Spleen (tissue), 11 donors: ENCODE results near the gene PROM1. TPM values are rescaled to one million over a fixed set of nuclear protein-coding genes. Genes with fewer than 3 reads are reported as not detected.

Experiments used
- DNase-seq: peaks from one replicate; pipeline ENCODE4 v3.0.0-alpha.2; 2020
- H3K27ac ChIP-seq, 8 donors: fragments of 200-600 bp; sonication (generic) in 7 of 8; 1 replicate in 4 of 8; 2 replicates in 4 of 8; pipeline versions ENCODE4 v1.5.0 to v1.8.0; 2016 to 2021; ENCODE audit warnings: inconsistent platforms in 4 of 8, mild to moderate bottlenecking in 4 of 8, moderate library complexity in 1 of 8
- H3K27me3 ChIP-seq, 7 donors: fragments of 200-600 bp; sonication (generic) in 6 of 7; replicated peaks in 1 of 7; 1 replicate in 4 of 7; 2 replicates in 3 of 7; pipeline versions ENCODE4 v1.5.0 to v1.8.0; 2016 to 2021; ENCODE audit warnings: inconsistent platforms in 3 of 7, mild to moderate bottlenecking in 1 of 7
- H3K36me3 ChIP-seq, 6 donors: fragments of 200-600 bp; sonication (generic) in 5 of 6; 1 replicate in 4 of 6; 2 replicates in 2 of 6; pipeline versions ENCODE4 v1.5.0 to v1.8.0; 2016 to 2021; ENCODE audit warnings: inconsistent platforms in 2 of 6
- H3K4me1 ChIP-seq, 6 donors: fragments of 200-600 bp; sonication (generic) in 5 of 6; 1 replicate in 3 of 6; 2 replicates in 3 of 6; pipeline versions ENCODE4 v1.5.0 to v1.8.0; 2016 to 2021; ENCODE audit warnings: inconsistent platforms in 3 of 6
- H3K4me3 ChIP-seq, 8 donors: fragments of 200-600 bp; sonication (generic) in 7 of 8; 1 replicate in 4 of 8; 2 replicates in 4 of 8; pipeline versions ENCODE4 v1.5.0 to v1.8.0; 2016 to 2021; ENCODE audit warnings: inconsistent platforms in 4 of 8, mild to moderate bottlenecking in 4 of 8, moderate library complexity in 2 of 8
- H3K9me3 ChIP-seq, 8 donors: fragments of 200-600 bp; sonication (generic) in 7 of 8; 1 replicate in 4 of 8; 2 replicates in 4 of 8; pipeline versions ENCODE4 v1.5.0 to v1.8.0; 2016 to 2021; ENCODE audit warnings: inconsistent platforms in 4 of 8
- POLR2A ChIP-seq, 3 donors: fragments of 450-650 bp; IDR thresholded peaks; one replicate each; pipeline ENCODE4 v1.5.1; 2017; ENCODE audit warnings: antibody characterized with exemption in 3 of 3, mild to moderate bottlenecking in 1 of 3
- POLR2AphosphoS5 ChIP-seq, 3 donors: sonication (generic); formaldehyde crosslinking; IDR thresholded peaks; one replicate each; pipeline ENCODE4 v1.5.1; 2017; ENCODE audit warnings: antibody characterized with exemption in 3 of 3
- WGBS, 5 donors: extraction: QIAGEN DNeasy Blood & Tissue Kit in 3 of 5; methylation state at CpG; one replicate each; pipeline versions ENCODE4 v1.1.5 to v1.1.7; 2013 to 2018; 5-methylcytosine and 5-hydroxymethylcytosine counted together
- intact Hi-C: fragments of 100-400 bp; cut with DNase I; formaldehyde crosslinking; loops from one replicate; pipeline ENCODE4 v1.15.0; 2023; ENCODE audit warnings: low total_unique reads
- polyA plus RNA-seq, 3 donors: library from polyadenylated mRNA; stranded (reverse); fragments of 200-250 nt; gene quantifications; one replicate each; pipeline ENCODE4 v1.2.1, GENCODE V29; 2013
- total RNA-seq, 7 donors: library from RNA; depleted of rRNA in 3 of 7; stranded (reverse); fragments of >200 nt in 3 of 7; fragmentation: NEBNext Ultra II Directional in 4 of 7; extraction: Animal tissue kit (Norgen Biotek cat#: 25700) in 4 of 7; gene quantifications; one replicate each; pipeline versions ENCODE4 v1.1.0 to v1.2.1, GENCODE V29; 2016 to 2021
- TF ChIP-seq, protein P1 (sequence below), 11 experiments: fragments of 200-600 bp in 7 of 11; fragments of 450-650 bp in 4 of 11; sonication (generic) in 4 of 11; IDR thresholded peaks in 8 of 11; conservative IDR thresholded peaks in 3 of 11; 1 replicate in 7 of 11; 2 replicates in 4 of 11; pipeline versions ENCODE4 v1.4.0 to v1.8.0; 2016 to 2021; ENCODE audit warnings: antibody characterized with exemption in 11 of 11, inconsistent platforms in 4 of 11, mild to moderate bottlenecking in 1 of 11
- donor health status: healthy with polysubstance abuse.
- donor health status: DM: no; HTN: no; CAD: no; lungs with moderate emphysema.
- donor health status: DM: no; HTN: no; CAD: no.
- donor health status: Bipolar disorder and iron deficiency.
- donor health status: healthy.
- donor health status: DM: no; HTN: no; CAD: no.
- donor health status: DM: yes; HTN: yes; CAD: no.

The PROM1 gene
- total and polyA plus RNA-seq, 10 donors = 0.15 to 4.6 (median 0.93) TPM

DNA sequence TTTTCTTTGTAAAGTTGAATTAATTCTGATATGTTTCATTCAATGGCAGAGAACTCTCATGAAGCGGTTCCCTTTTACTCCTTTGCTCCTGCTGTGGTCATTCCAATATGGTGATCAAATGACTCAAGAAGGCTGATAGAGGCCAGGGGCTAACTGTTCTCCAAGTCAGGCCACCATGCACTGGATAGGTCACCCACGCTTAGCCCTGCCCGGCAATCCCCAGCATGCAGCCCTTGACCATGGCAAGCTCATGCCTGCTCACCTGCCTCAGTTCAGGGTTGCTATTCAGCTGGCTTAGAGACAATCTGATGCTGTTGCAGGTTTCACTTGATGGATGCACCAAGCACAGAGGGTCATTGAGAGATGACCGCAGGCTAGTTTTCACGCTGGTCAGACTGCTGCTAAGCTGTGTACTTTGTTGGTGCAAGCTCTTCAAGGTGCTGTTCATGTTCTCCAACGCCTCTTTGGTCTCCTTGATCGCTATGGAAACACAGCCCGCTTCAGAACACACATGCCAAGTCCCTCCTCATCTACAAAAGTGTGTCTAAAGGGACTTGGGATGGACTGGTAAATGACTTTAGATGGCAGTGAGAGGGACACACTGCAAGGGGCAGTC, 65.7 kb downstream of the PROM1 start:
- no peak for DNase-seq
- 72 to 96% (median 91%) methylated on average over 8 of the region's 8 CpGs for WGBS, 5 donors
- no peaks in the 10 kb centered on the region for H3K9me3 ChIP-seq
- no peaks in the 10 kb centered on the region for H3K27me3 ChIP-seq
- H3K27ac ChIP-seq = no peak overlapping the region
- intact Hi-C loops = no loop called here
- TF ChIP-seq, protein P1, sequence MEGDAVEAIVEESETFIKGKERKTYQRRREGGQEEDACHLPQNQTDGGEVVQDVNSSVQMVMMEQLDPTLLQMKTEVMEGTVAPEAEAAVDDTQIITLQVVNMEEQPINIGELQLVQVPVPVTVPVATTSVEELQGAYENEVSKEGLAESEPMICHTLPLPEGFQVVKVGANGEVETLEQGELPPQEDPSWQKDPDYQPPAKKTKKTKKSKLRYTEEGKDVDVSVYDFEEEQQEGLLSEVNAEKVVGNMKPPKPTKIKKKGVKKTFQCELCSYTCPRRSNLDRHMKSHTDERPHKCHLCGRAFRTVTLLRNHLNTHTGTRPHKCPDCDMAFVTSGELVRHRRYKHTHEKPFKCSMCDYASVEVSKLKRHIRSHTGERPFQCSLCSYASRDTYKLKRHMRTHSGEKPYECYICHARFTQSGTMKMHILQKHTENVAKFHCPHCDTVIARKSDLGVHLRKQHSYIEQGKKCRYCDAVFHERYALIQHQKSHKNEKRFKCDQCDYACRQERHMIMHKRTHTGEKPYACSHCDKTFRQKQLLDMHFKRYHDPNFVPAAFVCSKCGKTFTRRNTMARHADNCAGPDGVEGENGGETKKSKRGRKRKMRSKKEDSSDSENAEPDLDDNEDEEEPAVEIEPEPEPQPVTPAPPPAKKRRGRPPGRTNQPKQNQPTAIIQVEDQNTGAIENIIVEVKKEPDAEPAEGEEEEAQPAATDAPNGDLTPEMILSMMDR (IDR thresholded peaks at IDR 0.05 in 8 of 11, conservative IDR thresholded peaks at IDR 0.05 in 3 of 11) = no peak
- TF ChIP-seq POLR2A (IDR thresholded peaks at IDR 0.05) = no peak
- no peak for TF ChIP-seq POLR2AphosphoS5 (IDR thresholded peaks at IDR 0.05)
- no peaks in the 10 kb centered on the region for H3K36me3 ChIP-seq
- no peaks in the 10 kb centered on the region for H3K4me1 ChIP-seq
- no peak overlapping the region for H3K4me3 ChIP-seq

DNA sequence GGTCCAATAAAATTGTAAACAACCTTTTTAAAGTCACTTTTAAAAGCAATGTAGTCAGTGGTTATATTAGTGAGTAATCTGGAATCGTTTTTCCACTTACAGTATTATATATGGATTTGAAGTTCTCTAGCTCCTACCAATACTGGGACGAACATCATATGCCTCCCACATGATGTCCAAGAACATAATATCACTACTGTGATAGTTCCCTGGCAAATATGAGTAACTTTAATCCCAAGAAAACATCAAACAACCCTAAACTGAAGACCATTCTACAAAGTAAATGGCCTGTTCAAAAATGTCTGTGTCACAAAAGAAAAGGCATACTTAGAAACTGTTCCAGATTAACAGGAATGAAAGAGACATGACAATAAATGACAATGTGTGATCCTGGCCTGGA, 67.3 kb downstream of the PROM1 start:
- Histone ChIP-seq H3K4me3 (no peak overlapping the region), H3K4me1 (no peaks in the 10 kb centered on the region), H3K9me3 (no peaks in the 10 kb centered on the region), H3K27ac (no peak overlapping the region), H3K36me3 (no peaks in the 10 kb centered on the region), H3K27me3 (no peaks in the 10 kb centered on the region)
- DNase-seq = no peak
- intact Hi-C loops = no loop called here
- no peak for TF ChIP-seq POLR2A (IDR thresholded peaks at IDR 0.05)
- TF ChIP-seq, protein P1 (IDR thresholded peaks at IDR 0.05 in 8 of 11, conservative IDR thresholded peaks at IDR 0.05 in 3 of 11) = no peak
- no peak for TF ChIP-seq POLR2AphosphoS5 (IDR thresholded peaks at IDR 0.05)
- 62 to 79% (median 78%) methylated on average over 2 of the region's 2 CpGs for WGBS, 5 donors

DNA sequence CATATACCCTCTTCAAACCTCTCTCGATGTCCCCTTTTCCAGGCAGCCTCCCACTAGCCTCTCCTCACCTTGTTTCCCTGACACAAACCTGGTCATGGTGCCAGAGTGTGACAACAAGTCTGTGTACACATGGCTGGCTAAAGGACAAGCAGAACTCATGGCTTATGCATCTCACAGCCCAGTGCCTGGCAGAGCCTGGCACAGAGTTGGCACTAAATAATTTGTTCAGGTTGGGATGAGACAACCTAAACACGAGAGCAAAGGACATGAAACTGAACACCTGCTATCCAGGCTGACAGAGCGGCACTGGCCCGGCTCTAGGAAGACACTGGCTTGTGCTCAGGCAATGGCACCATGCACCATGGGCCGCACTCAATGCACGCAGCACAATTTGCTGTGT, 72.7 kb downstream of the PROM1 start:
- intact Hi-C loops = no loop called here
- 79 to 95% (median 83%) methylated on average over 6 of the region's 6 CpGs for WGBS, 5 donors
- Histone ChIP-seq H3K27ac (no peak overlapping the region), H3K36me3 (no peaks in the 10 kb centered on the region), H3K27me3 (peaks cover 0 to 16% (median 0%) of the 10 kb centered on the region in 7 donors), H3K4me3 (no peak overlapping the region), H3K4me1 (no peaks in the 10 kb centered on the region), H3K9me3 (no peaks in the 10 kb centered on the region)
- DNase-seq = no peak
- TF ChIP-seq POLR2AphosphoS5 (IDR thresholded peaks at IDR 0.05) (no peak), POLR2A (IDR thresholded peaks at IDR 0.05) (no peak)
- TF ChIP-seq, protein P1 (IDR thresholded peaks at IDR 0.05 in 8 of 11, conservative IDR thresholded peaks at IDR 0.05 in 3 of 11) = no peak

DNA sequence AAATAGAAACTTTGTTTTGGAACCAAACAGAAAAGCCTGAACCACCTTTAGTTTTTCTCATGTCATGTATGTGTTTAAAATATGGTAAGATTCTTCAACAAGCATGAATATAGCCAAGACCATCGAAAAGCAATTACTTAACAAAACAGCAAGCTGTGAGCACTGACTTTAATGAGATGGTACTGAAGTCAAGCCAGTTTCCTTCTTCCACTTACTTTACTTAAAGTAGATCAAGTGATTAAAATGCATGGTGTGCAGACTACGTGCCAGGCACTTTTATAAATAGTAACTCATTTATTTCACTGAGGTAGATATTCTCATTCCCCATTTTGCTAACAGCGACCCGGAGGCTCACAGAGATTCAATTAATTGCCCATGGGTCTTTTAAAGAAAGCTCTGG, 74.7 kb downstream of the PROM1 start:
- intact Hi-C loops = loop anchor here (10.0 kb wide), 1 partner anchor 284 kb away; no protein-coding TSS in a partner anchor
- Histone ChIP-seq H3K9me3 (no peaks in the 10 kb centered on the region), H3K4me3 (no peak overlapping the region), H3K27ac (no peak overlapping the region), H3K4me1 (no peaks in the 10 kb centered on the region), H3K27me3 (peaks cover 0 to 20% (median 0%) of the 10 kb centered on the region in 7 donors), H3K36me3 (no peaks in the 10 kb centered on the region)
- WGBS, 5 donors = 83 to 94% (median 92%) methylated on average over 4 of the region's 4 CpGs
- DNase-seq = no peak
- TF ChIP-seq POLR2AphosphoS5 (IDR thresholded peaks at IDR 0.05) (no peak), POLR2A (IDR thresholded peaks at IDR 0.05) (no peak)
- TF ChIP-seq, protein P1 (IDR thresholded peaks at IDR 0.05 in 8 of 11, conservative IDR thresholded peaks at IDR 0.05 in 3 of 11) = no peak
